ENCODE results near the gene FAM217A.
A peak's percentile ranks its signal among the peaks of the same experiment; 100 is the strongest.

FAM217A gene

GRCh38 chr6:4021854-4022695 is 56.9 kb downstream of the FAM217A start:
- FAIRE-seq, result no peak

GRCh38 chr6:4021133-4021853 is 57.6 kb downstream of the FAM217A start:
- DNase-seq (ENCODE audit: low spot score) (peak; percentile 91), FAIRE-seq (peak; percentile 69)

More at GRCh38 chr6:4021854-4022695, 56.9 kb downstream of the FAM217A start:
- DNase-seq (ENCODE audit: low spot score), result no peak

GRCh38 chr6:4020822-4021132 is 58.2 kb downstream of the FAM217A start:
- DNase-seq (ENCODE audit: low spot score) (no peak), FAIRE-seq (no peak)

GRCh38 chr6:4018924-4019236 is 60.1 kb downstream of the FAM217A start:
- no peak for FAIRE-seq
- no peak for DNase-seq (ENCODE audit: low spot score)
